Activated T-cell treated with anti-CD3 and anti-CD28 coated beads, Interleukin-2, amount 50 U/mL, for 24 hours (primary cell): Measurements from ENCODE around the gene PTPN3.
"Not testable (repeated sequence)": the region's sequence is repeated elsewhere in the genome, so short reads cannot be mapped to it uniquely, and the experiment has no call there.

ENCODE experiments used
- DNase-seq: peaks from one replicate; pipeline ENCODE4 v3.0.0-alpha.2; 2020
- H3K27ac Mint-ChIP-seq: 2 replicates; pipeline ENCODE4 v1.8.0; 2020; ENCODE audit warnings: mild to moderate bottlenecking, mixed read lengths
- H3K27me3 Mint-ChIP-seq: 2 replicates; pipeline ENCODE4 v1.8.0; 2020; ENCODE audit warnings: mixed read lengths
- H3K36me3 Mint-ChIP-seq: 2 replicates; pipeline ENCODE4 v1.8.0; 2020; ENCODE audit warnings: low read depth, mixed read lengths
- H3K4me1 Mint-ChIP-seq: 2 replicates; pipeline ENCODE4 v1.8.0; 2020; ENCODE audit warnings: low read depth, mixed read lengths
- H3K4me3 Mint-ChIP-seq: 2 replicates; pipeline ENCODE4 v1.8.0; 2020; ENCODE audit warnings: mild to moderate bottlenecking, moderate library complexity, mixed read lengths
- H3K9me3 Mint-ChIP-seq: 2 replicates; pipeline ENCODE4 v1.8.0; 2020; ENCODE audit warnings: mixed read lengths

Gene PTPN3

GRCh38 chr9:109369285-109369684 lies 128.8 kb downstream of the PTPN3 start:
- no peaks in the 10 kb centered on the region for H3K36me3 Mint-ChIP-seq
- no peak overlapping the region for H3K4me3 Mint-ChIP-seq
- H3K4me1 Mint-ChIP-seq = no peaks in the 10 kb centered on the region
- no peak overlapping the region for H3K27ac Mint-ChIP-seq
- no peak for DNase-seq
- H3K27me3 Mint-ChIP-seq = peaks cover 3% of the 10 kb centered on the region
- peaks cover 3% of the 10 kb centered on the region for H3K9me3 Mint-ChIP-seq

- no peaks in the 10 kb centered on the region for H3K9me3 Mint-ChIP-seq
- no peak overlapping the region for H3K27ac Mint-ChIP-seq
- no peak overlapping the region for H3K4me3 Mint-ChIP-seq
- no peak for DNase-seq
- H3K27me3 Mint-ChIP-seq = peaks cover 12% of the 10 kb centered on the region
- no peaks in the 10 kb centered on the region for H3K36me3 Mint-ChIP-seq
- no peaks in the 10 kb centered on the region for H3K4me1 Mint-ChIP-seq
Observed at GRCh38 chr9:109360771-109361170, 137.3 kb downstream of the PTPN3 start.

- not testable (repeated sequence) for H3K9me3 Mint-ChIP-seq, DNase-seq, H3K4me3 Mint-ChIP-seq, H3K4me1 Mint-ChIP-seq, H3K27ac Mint-ChIP-seq, H3K36me3 Mint-ChIP-seq
- H3K27me3 Mint-ChIP-seq = peaks cover 16% of the 10 kb centered on the region
Observed at GRCh38 chr9:109358968-109359603, 139.0 kb downstream of the PTPN3 start.

- Mint-ChIP-seq H3K27ac (no peak overlapping the region), H3K9me3 (no peaks in the 10 kb centered on the region), H3K4me3 (no peak overlapping the region), H3K36me3 (no peaks in the 10 kb centered on the region), H3K4me1 (no peaks in the 10 kb centered on the region), H3K27me3 (peaks cover 23% of the 10 kb centered on the region)
- no peak for DNase-seq
Observed at GRCh38 chr9:109355564-109356297, 142.4 kb downstream of the PTPN3 start.

GRCh38 chr9:109354190-109354589 lies 143.9 kb downstream of the PTPN3 start:
- no peaks in the 10 kb centered on the region for H3K9me3 Mint-ChIP-seq
- no peak for DNase-seq
- H3K27me3 Mint-ChIP-seq = peaks cover 23% of the 10 kb centered on the region
- H3K4me1 Mint-ChIP-seq = no peaks in the 10 kb centered on the region
- no peak overlapping the region for H3K27ac Mint-ChIP-seq
- H3K4me3 Mint-ChIP-seq = no peak overlapping the region
- no peaks in the 10 kb centered on the region for H3K36me3 Mint-ChIP-seq

GRCh38 chr9:109351032-109351431 lies 147.1 kb downstream of the PTPN3 start:
- no peak overlapping the region for H3K27ac Mint-ChIP-seq
- DNase-seq = no peak
- no peaks in the 10 kb centered on the region for H3K36me3 Mint-ChIP-seq
- no peak overlapping the region for H3K4me3 Mint-ChIP-seq
- no peaks in the 10 kb centered on the region for H3K4me1 Mint-ChIP-seq
- peaks cover 24% of the 10 kb centered on the region for H3K27me3 Mint-ChIP-seq
- H3K9me3 Mint-ChIP-seq = no peaks in the 10 kb centered on the region

GRCh38 chr9:109349421-109349846 lies 148.7 kb downstream of the PTPN3 start:
- Mint-ChIP-seq H3K27me3 (peaks cover 19% of the 10 kb centered on the region), H3K27ac (no peak overlapping the region), H3K36me3 (no peaks in the 10 kb centered on the region), H3K9me3 (no peaks in the 10 kb centered on the region), H3K4me3 (no peak overlapping the region), H3K4me1 (no peaks in the 10 kb centered on the region)
- no peak for DNase-seq

- H3K27ac Mint-ChIP-seq = no peak overlapping the region
- H3K36me3 Mint-ChIP-seq = no peaks in the 10 kb centered on the region
- no peaks in the 10 kb centered on the region for H3K9me3 Mint-ChIP-seq
- H3K27me3 Mint-ChIP-seq = peaks cover 17% of the 10 kb centered on the region
- H3K4me1 Mint-ChIP-seq = no peaks in the 10 kb centered on the region
- no peak overlapping the region for H3K4me3 Mint-ChIP-seq
- no peak for DNase-seq
Observed at GRCh38 chr9:109346904-109347303, 151.2 kb downstream of the PTPN3 start.

GRCh38 chr9:109344866-109345265 lies 153.2 kb downstream of the PTPN3 start:
- H3K9me3 Mint-ChIP-seq = no peaks in the 10 kb centered on the region
- H3K36me3 Mint-ChIP-seq = no peaks in the 10 kb centered on the region
- no peak overlapping the region for H3K27ac Mint-ChIP-seq
- H3K4me3 Mint-ChIP-seq = no peak overlapping the region
- no peaks in the 10 kb centered on the region for H3K4me1 Mint-ChIP-seq
- no peak for DNase-seq
- peaks cover 13% of the 10 kb centered on the region for H3K27me3 Mint-ChIP-seq

GRCh38 chr9:109342878-109343277 lies 155.2 kb downstream of the PTPN3 start:
- H3K4me1 Mint-ChIP-seq = no peaks in the 10 kb centered on the region
- H3K36me3 Mint-ChIP-seq = no peaks in the 10 kb centered on the region
- DNase-seq = no peak
- H3K27me3 Mint-ChIP-seq = peaks cover 7% of the 10 kb centered on the region
- H3K9me3 Mint-ChIP-seq = no peaks in the 10 kb centered on the region
- no peak overlapping the region for H3K4me3 Mint-ChIP-seq
- H3K27ac Mint-ChIP-seq = no peak overlapping the region

GRCh38 chr9:109341561-109341960 lies 156.5 kb downstream of the PTPN3 start:
- Mint-ChIP-seq H3K36me3 (no peaks in the 10 kb centered on the region), H3K27ac (no peak overlapping the region), H3K9me3 (no peaks in the 10 kb centered on the region), H3K27me3 (peaks cover 9% of the 10 kb centered on the region), H3K4me1 (no peaks in the 10 kb centered on the region), H3K4me3 (no peak overlapping the region)
- no peak for DNase-seq

GRCh38 chr9:109340979-109341378 lies 157.1 kb downstream of the PTPN3 start:
- H3K27me3 Mint-ChIP-seq, H3K36me3 Mint-ChIP-seq, H3K4me1 Mint-ChIP-seq, H3K4me3 Mint-ChIP-seq, H3K27ac Mint-ChIP-seq, H3K9me3 Mint-ChIP-seq, DNase-seq: not testable (repeated sequence)

GRCh38 chr9:109336409-109336808 lies 161.7 kb downstream of the PTPN3 start:
- Mint-ChIP-seq H3K4me3 (no peak overlapping the region), H3K27ac (no peak overlapping the region), H3K27me3 (peaks cover 13% of the 10 kb centered on the region), H3K9me3 (no peaks in the 10 kb centered on the region), H3K4me1 (no peaks in the 10 kb centered on the region), H3K36me3 (no peaks in the 10 kb centered on the region)
- no peak for DNase-seq

GRCh38 chr9:109335929-109336328 lies 162.2 kb downstream of the PTPN3 start:
- H3K27me3 Mint-ChIP-seq = peaks cover 16% of the 10 kb centered on the region
- no peaks in the 10 kb centered on the region for H3K36me3 Mint-ChIP-seq
- H3K9me3 Mint-ChIP-seq = no peaks in the 10 kb centered on the region
- no peak overlapping the region for H3K27ac Mint-ChIP-seq
- no peak overlapping the region for H3K4me3 Mint-ChIP-seq
- DNase-seq = no peak
- H3K4me1 Mint-ChIP-seq = no peaks in the 10 kb centered on the region

GRCh38 chr9:109335121-109335520 lies 163.0 kb downstream of the PTPN3 start:
- no peak overlapping the region for H3K4me3 Mint-ChIP-seq
- H3K9me3 Mint-ChIP-seq = no peaks in the 10 kb centered on the region
- no peaks in the 10 kb centered on the region for H3K36me3 Mint-ChIP-seq
- no peak for DNase-seq
- H3K4me1 Mint-ChIP-seq = no peaks in the 10 kb centered on the region
- no peak overlapping the region for H3K27ac Mint-ChIP-seq
- H3K27me3 Mint-ChIP-seq = peaks cover 20% of the 10 kb centered on the region
